ENCODE data around the gene CEACAM4. TPM values are rescaled to one million over a fixed set of nuclear protein-coding genes. Genes with fewer than 3 reads are reported as not detected.

Gene CEACAM4
- total and polyA plus RNA-seq, 4 donors, result 0.51 to 1.8 (median 0.84) TPM; not detected in 1

GRCh38 chr19:41646589-41647204 lies 19.8 kb upstream of the CEACAM4 start:
- H3K4me1 ChIP-seq (ENCODE audit: control insufficient read depth in 1 of 2, insufficient read depth in 2 of 2, low read length in 2 of 2), result no peaks in the 10 kb centered on the region
- intact Hi-C loops (cut with DNase I), result no loop called here
- peaks cover 1% of the 10 kb centered on the region for H3K9me3 ChIP-seq (ENCODE audit: control insufficient read depth, low read length)
- H3K27ac ChIP-seq (ENCODE audit: low read depth in 1 of 2, low read length in 2 of 2), result no peak overlapping the region
- no peaks in the 10 kb centered on the region for H3K27me3 ChIP-seq (ENCODE audit: control insufficient read depth in 1 of 2, insufficient read depth in 2 of 2, low read length in 1 of 2)
- H3K4me3 ChIP-seq (ENCODE audit: low read length in 2 of 2), result no peak overlapping the region
- no peak for DNase-seq
- WGBS, 2 donors, result 31 to 51% methylated on average over 14 of the region's 14 CpGs
- H3K36me3 ChIP-seq (ENCODE audit: control insufficient read depth in 1 of 2, insufficient read depth in 2 of 2, low read length in 1 of 2), result no peaks in the 10 kb centered on the region
- ATAC-seq (ENCODE audit: low FRiP score), result no peak

- ATAC-seq (ENCODE audit: low FRiP score), result no peak
- 4 to 5% methylated on average over 6 of the region's 6 CpGs for WGBS, 2 donors
- intact Hi-C loops (cut with DNase I), result no loop called here
Measured at GRCh38 chr19:41641879-41642485, 15.1 kb upstream of the CEACAM4 start.

GRCh38 chr19:41638641-41639081 lies 11.8 kb upstream of the CEACAM4 start:
- H3K4me3 ChIP-seq (ENCODE audit: low read length in 2 of 2), result no peak overlapping the region
- no peaks in the 10 kb centered on the region for H3K4me1 ChIP-seq (ENCODE audit: control insufficient read depth in 1 of 2, insufficient read depth in 2 of 2, low read length in 2 of 2)
- ATAC-seq (ENCODE audit: low FRiP score) (no peak), DNase-seq (no peak)
- intact Hi-C loops (cut with DNase I), result no loop called here
- H3K9me3 ChIP-seq (ENCODE audit: control insufficient read depth, low read length), result peaks cover 5% of the 10 kb centered on the region
- 27 to 35% methylated on average over 6 of the region's 6 CpGs for WGBS, 2 donors
- no peak overlapping the region for H3K27ac ChIP-seq (ENCODE audit: low read depth in 1 of 2, low read length in 2 of 2)
- H3K36me3 ChIP-seq (ENCODE audit: control insufficient read depth in 1 of 2, insufficient read depth in 2 of 2, low read length in 1 of 2), result no peaks in the 10 kb centered on the region
- no peaks in the 10 kb centered on the region for H3K27me3 ChIP-seq (ENCODE audit: control insufficient read depth in 1 of 2, insufficient read depth in 2 of 2, low read length in 1 of 2)

More at GRCh38 chr19:41641879-41642485, 15.1 kb upstream of the CEACAM4 start:
- Histone ChIP-seq H3K9me3 (ENCODE audit: control insufficient read depth, low read length) (peaks cover 3% of the 10 kb centered on the region), H3K27me3 (ENCODE audit: control insufficient read depth in 1 of 2, insufficient read depth in 2 of 2, low read length in 1 of 2) (no peaks in the 10 kb centered on the region), H3K4me1 (ENCODE audit: control insufficient read depth in 1 of 2, insufficient read depth in 2 of 2, low read length in 2 of 2) (no peaks in the 10 kb centered on the region), H3K27ac (ENCODE audit: low read depth in 1 of 2, low read length in 2 of 2) (no peak overlapping the region), H3K36me3 (ENCODE audit: control insufficient read depth in 1 of 2, insufficient read depth in 2 of 2, low read length in 1 of 2) (no peaks in the 10 kb centered on the region), H3K4me3 (ENCODE audit: low read length in 2 of 2) (no peak overlapping the region)
- DNase-seq, result no peak

GRCh38 chr19:41637484-41637883 lies 10.6 kb upstream of the CEACAM4 start:
- Histone ChIP-seq H3K4me3 (ENCODE audit: low read length in 2 of 2) (no peak overlapping the region), H3K4me1 (ENCODE audit: control insufficient read depth in 1 of 2, insufficient read depth in 2 of 2, low read length in 2 of 2) (no peaks in the 10 kb centered on the region), H3K27ac (ENCODE audit: low read depth in 1 of 2, low read length in 2 of 2) (no peak overlapping the region), H3K9me3 (ENCODE audit: control insufficient read depth, low read length) (peaks cover 5% of the 10 kb centered on the region), H3K36me3 (ENCODE audit: control insufficient read depth in 1 of 2, insufficient read depth in 2 of 2, low read length in 1 of 2) (no peaks in the 10 kb centered on the region), H3K27me3 (ENCODE audit: control insufficient read depth in 1 of 2, insufficient read depth in 2 of 2, low read length in 1 of 2) (no peaks in the 10 kb centered on the region)
- WGBS, 2 donors, result 52 to 53% methylated on average over 2 of the region's 2 CpGs
- DNase-seq (no peak), ATAC-seq (ENCODE audit: low FRiP score) (no peak)
- intact Hi-C loops (cut with DNase I), result no loop called here

- DNase-seq (no peak), ATAC-seq (ENCODE audit: low FRiP score) (no peak)
- no peaks in the 10 kb centered on the region for H3K36me3 ChIP-seq (ENCODE audit: control insufficient read depth in 1 of 2, insufficient read depth in 2 of 2, low read length in 1 of 2)
- intact Hi-C loops (cut with DNase I), result no loop called here
- H3K4me1 ChIP-seq (ENCODE audit: control insufficient read depth in 1 of 2, insufficient read depth in 2 of 2, low read length in 2 of 2), result no peaks in the 10 kb centered on the region
- no peaks in the 10 kb centered on the region for H3K27me3 ChIP-seq (ENCODE audit: control insufficient read depth in 1 of 2, insufficient read depth in 2 of 2, low read length in 1 of 2)
- WGBS, 2 donors, result 60 to 64% methylated on average over 8 of the region's 8 CpGs
- H3K9me3 ChIP-seq (ENCODE audit: control insufficient read depth, low read length), result no peaks in the 10 kb centered on the region
- H3K4me3 ChIP-seq (ENCODE audit: low read length in 2 of 2), result no peak overlapping the region
- H3K27ac ChIP-seq (ENCODE audit: low read depth in 1 of 2, low read length in 2 of 2), result no peak overlapping the region
Measured at GRCh38 chr19:41627966-41628675, 1.2 kb upstream of the CEACAM4 start.

DNA sequence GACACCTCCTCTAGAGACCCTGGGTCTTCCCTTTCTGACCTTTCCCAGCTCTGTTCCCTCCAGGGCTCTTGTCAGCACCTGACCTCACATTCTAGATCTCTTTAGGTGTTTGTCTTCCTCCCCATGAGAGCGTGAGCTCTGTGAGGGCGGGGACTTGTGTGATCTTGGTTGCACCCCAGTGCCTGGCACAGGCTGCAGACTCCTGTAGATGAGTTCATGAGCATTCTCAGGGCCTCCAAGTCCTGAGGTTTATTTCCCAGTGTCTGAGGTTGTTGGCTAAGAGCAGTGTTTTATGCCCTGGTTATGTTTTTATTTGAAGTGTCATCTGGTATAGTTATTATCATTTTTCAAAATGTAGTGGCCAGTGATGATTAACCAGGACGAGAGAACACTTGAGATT lies 596 bp downstream of the CEACAM4 start:
- no peak for ATAC-seq (ENCODE audit: low FRiP score)
- Histone ChIP-seq H3K9me3 (ENCODE audit: control insufficient read depth, low read length) (no peaks in the 10 kb centered on the region), H3K4me3 (ENCODE audit: low read length in 2 of 2) (no peak overlapping the region), H3K4me1 (ENCODE audit: control insufficient read depth in 1 of 2, insufficient read depth in 2 of 2, low read length in 2 of 2) (no peaks in the 10 kb centered on the region), H3K27ac (ENCODE audit: low read depth in 1 of 2, low read length in 2 of 2) (no peak overlapping the region), H3K36me3 (ENCODE audit: control insufficient read depth in 1 of 2, insufficient read depth in 2 of 2, low read length in 1 of 2) (no peaks in the 10 kb centered on the region), H3K27me3 (ENCODE audit: control insufficient read depth in 1 of 2, insufficient read depth in 2 of 2, low read length in 1 of 2) (no peaks in the 10 kb centered on the region)
- intact Hi-C loops (cut with DNase I), result no loop called here
- peak in 1 of 2 donors; percentile 42 for DNase-seq
- 42 to 51% methylated on average over 3 of the region's 3 CpGs for WGBS, 2 donors

- ATAC-seq (ENCODE audit: low FRiP score), result no peak
- no peak overlapping the region for H3K27ac ChIP-seq (ENCODE audit: low read depth in 1 of 2, low read length in 2 of 2)
Measured at GRCh38 chr19:41624937-41625336, 1.9 kb downstream of the CEACAM4 start.

DNA sequence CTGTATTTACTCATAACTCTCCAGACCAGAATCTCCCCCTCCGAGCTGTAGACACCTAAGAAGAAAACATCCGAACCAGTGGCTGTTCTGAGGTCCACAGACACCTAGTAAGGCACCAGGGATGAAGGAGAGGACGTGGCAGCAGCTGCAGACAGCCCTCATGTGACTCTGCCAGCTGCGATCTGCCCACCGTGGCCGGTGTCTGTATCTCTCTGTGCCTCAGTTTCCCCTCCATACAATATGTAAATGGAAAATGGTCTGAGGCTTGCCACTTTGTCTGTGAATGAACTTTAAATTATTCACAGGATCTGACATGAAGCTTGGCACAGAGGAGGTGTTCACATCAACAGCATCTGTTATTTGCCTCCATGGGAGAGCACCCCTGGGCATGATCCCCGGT lies 2.4 kb downstream of the CEACAM4 start:
- H3K4me1 ChIP-seq (ENCODE audit: control insufficient read depth in 1 of 2, insufficient read depth in 2 of 2, low read length in 2 of 2), result no peaks in the 10 kb centered on the region
- 63 to 76% methylated on average over 7 of the region's 7 CpGs for WGBS, 2 donors

More at GRCh38 chr19:41624937-41625336, 1.9 kb downstream of the CEACAM4 start:
- 49 to 51% methylated on average over 4 of the region's 4 CpGs for WGBS, 2 donors
- Histone ChIP-seq H3K27me3 (ENCODE audit: control insufficient read depth in 1 of 2, insufficient read depth in 2 of 2, low read length in 1 of 2) (no peaks in the 10 kb centered on the region), H3K9me3 (ENCODE audit: control insufficient read depth, low read length) (no peaks in the 10 kb centered on the region), H3K4me3 (ENCODE audit: low read length in 2 of 2) (no peak overlapping the region), H3K36me3 (ENCODE audit: control insufficient read depth in 1 of 2, insufficient read depth in 2 of 2, low read length in 1 of 2) (no peaks in the 10 kb centered on the region), H3K4me1 (ENCODE audit: control insufficient read depth in 1 of 2, insufficient read depth in 2 of 2, low read length in 2 of 2) (no peaks in the 10 kb centered on the region)
- DNase-seq, result peak in 1 of 2 donors; percentile 57
- intact Hi-C loops (cut with DNase I), result no loop called here

More for the DNA sequence above, 2.4 kb downstream of the CEACAM4 start:
- Histone ChIP-seq H3K4me3 (ENCODE audit: low read length in 2 of 2) (no peak overlapping the region), H3K27ac (ENCODE audit: low read depth in 1 of 2, low read length in 2 of 2) (no peak overlapping the region), H3K27me3 (ENCODE audit: control insufficient read depth in 1 of 2, insufficient read depth in 2 of 2, low read length in 1 of 2) (no peaks in the 10 kb centered on the region), H3K9me3 (ENCODE audit: control insufficient read depth, low read length) (no peaks in the 10 kb centered on the region), H3K36me3 (ENCODE audit: control insufficient read depth in 1 of 2, insufficient read depth in 2 of 2, low read length in 1 of 2) (no peaks in the 10 kb centered on the region)
- ATAC-seq (ENCODE audit: low FRiP score), result no peak
- DNase-seq, result peak in 1 of 2 donors; percentile 61
- intact Hi-C loops (cut with DNase I), result no loop called here
